DOHH2 (cell line): ENCODE data around the gene PDE9A.

Experiments used
- H3F3A ChIP-seq: fragments of 200-600 bp; sonication (generic), shearing (Covaris generic); 2 replicates; pipeline ENCODE4 v1.6.0; 2016; ENCODE audit warnings: antibody characterized with exemption, mild to moderate bottlenecking; ENCODE audit not compliant: control insufficient read depth, insufficient read depth
- H3K27ac ChIP-seq: fragments of 200-600 bp; sonication (generic); 2 replicates; pipeline ENCODE4 v1.5.1; 2014; ENCODE audit warnings: low read depth, mild to moderate bottlenecking, low read length, moderate library complexity
- H3K27me3 ChIP-seq: fragments of 200-600 bp; sonication (generic); 2 replicates; pipeline ENCODE4 v1.6.1; 2014; ENCODE audit warnings: mild to moderate bottlenecking, low read length, mixed read lengths; ENCODE audit not compliant: control insufficient read depth
- H3K36me3 ChIP-seq: fragments of 200-600 bp; sonication (generic); 2 replicates; pipeline ENCODE4 v1.6.1; 2014; ENCODE audit warnings: mild to moderate bottlenecking, low read length, moderate library complexity, mixed read lengths; ENCODE audit not compliant: control insufficient read depth
- H3K4me1 ChIP-seq: fragments of 200-600 bp; sonication (generic); 2 replicates; pipeline ENCODE4 v1.6.1; 2014; ENCODE audit warnings: mild to moderate bottlenecking, low read length, mixed read lengths; ENCODE audit not compliant: control insufficient read depth
- H3K4me2 ChIP-seq: fragments of 200-600 bp; sonication (generic); 2 replicates; pipeline ENCODE4 v1.6.0; 2014; ENCODE audit warnings: mild to moderate bottlenecking, low read length, moderate library complexity
- H3K4me3 ChIP-seq: fragments of 200-600 bp; sonication (generic); 2 replicates; pipeline ENCODE4 v1.5.1; 2014; ENCODE audit warnings: mild to moderate bottlenecking, low read length, mixed read lengths
- H3K79me2 ChIP-seq: fragments of 200-600 bp; sonication (generic); 2 replicates; pipeline ENCODE4 v1.6.1; 2014; ENCODE audit warnings: mild to moderate bottlenecking, low read length, mixed read lengths; ENCODE audit not compliant: control insufficient read depth
- H3K9me2 ChIP-seq: fragments of 200-600 bp; sonication (generic); replicated peaks from 2 replicates; pipeline ENCODE4 v1.6.1; 2014; ENCODE audit warnings: mild to moderate bottlenecking, low read length, mixed read lengths; ENCODE audit not compliant: control insufficient read depth
- H3K9me3 ChIP-seq: fragments of 200-600 bp; sonication (generic); 2 replicates; pipeline ENCODE4 v1.6.1; 2014; ENCODE audit warnings: antibody characterized with exemption, low read length, mixed read lengths; ENCODE audit not compliant: control insufficient read depth, insufficient read depth
- H4K20me1 ChIP-seq: fragments of 200-600 bp; sonication (generic); 2 replicates; pipeline ENCODE4 v1.6.0; 2014; ENCODE audit warnings: low read depth, mild to moderate bottlenecking, antibody characterized with exemption, low read length, moderate library complexity; ENCODE audit not compliant: control insufficient read depth, insufficient read depth
- EZH2phosphoT487 ChIP-seq: fragments of 200-600 bp; sonication (generic); IDR thresholded peaks from 2 replicates; pipeline ENCODE4 v1.6.1; 2017; ENCODE audit warnings: borderline replicate concordance, mild to moderate bottlenecking, antibody characterized with exemption, low read length, moderate library complexity, mixed read lengths
- TF ChIP-seq, protein P1 (sequence below): fragments of 200-600 bp; sonication (generic); IDR thresholded peaks from one replicate; pipeline ENCODE4 v1.5.1; 2014; ENCODE audit warnings: antibody characterized with exemption, mild to moderate bottlenecking, low read depth, low read length; ENCODE audit not compliant: poor library complexity, severe bottlenecking

Gene PDE9A

DNA sequence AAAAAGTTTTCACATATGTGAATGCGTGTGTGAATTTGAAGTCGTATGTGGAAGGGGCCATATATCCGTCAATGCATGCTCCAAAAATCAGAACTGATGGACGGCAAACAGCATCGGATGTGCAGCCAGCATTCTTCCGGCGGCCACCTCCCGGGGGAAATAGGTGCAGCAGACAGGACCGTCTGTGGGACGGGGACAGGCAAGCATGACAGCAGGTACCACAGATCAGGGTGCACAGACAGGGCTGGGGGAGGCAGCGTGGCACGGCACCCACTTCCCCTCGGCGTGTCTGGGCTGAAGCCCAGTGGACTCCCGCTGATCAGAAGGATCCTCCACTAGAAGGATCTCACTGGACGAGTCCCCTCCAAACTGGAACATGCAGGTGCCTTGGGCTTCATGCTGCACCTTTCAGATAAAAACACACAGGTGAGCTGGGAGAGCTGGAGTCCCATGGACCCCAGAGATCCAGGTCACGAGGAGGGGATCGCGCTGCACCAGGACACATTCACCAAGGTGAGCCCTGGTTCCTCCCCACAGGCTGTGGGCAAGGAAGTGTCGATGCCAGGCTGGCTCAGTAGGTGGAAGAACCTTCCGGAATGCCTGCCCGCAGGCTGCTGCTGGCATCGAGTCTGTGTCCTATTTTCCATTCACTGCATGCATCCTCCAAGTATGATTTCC, 25.3 kb downstream of the PDE9A start:
- no peak overlapping the region for H3K4me3 ChIP-seq
- peaks cover under 1% of the 10 kb centered on the region; the same call in 1 of the 2 replicates for H3K79me2 ChIP-seq
- H3K9me3 ChIP-seq: no peaks in the 10 kb centered on the region
- H3K4me2 ChIP-seq: no peak overlapping the region
- no peaks in the 10 kb centered on the region for H3K9me2 ChIP-seq
- no peaks in the 10 kb centered on the region for H3K36me3 ChIP-seq
- H3F3A ChIP-seq: no peaks in the 10 kb centered on the region
- H3K4me1 ChIP-seq: peaks cover 15% of the 10 kb centered on the region
- H3K27me3 ChIP-seq: no peaks in the 10 kb centered on the region
- TF ChIP-seq EZH2phosphoT487: no peak
- TF ChIP-seq, protein P1, sequence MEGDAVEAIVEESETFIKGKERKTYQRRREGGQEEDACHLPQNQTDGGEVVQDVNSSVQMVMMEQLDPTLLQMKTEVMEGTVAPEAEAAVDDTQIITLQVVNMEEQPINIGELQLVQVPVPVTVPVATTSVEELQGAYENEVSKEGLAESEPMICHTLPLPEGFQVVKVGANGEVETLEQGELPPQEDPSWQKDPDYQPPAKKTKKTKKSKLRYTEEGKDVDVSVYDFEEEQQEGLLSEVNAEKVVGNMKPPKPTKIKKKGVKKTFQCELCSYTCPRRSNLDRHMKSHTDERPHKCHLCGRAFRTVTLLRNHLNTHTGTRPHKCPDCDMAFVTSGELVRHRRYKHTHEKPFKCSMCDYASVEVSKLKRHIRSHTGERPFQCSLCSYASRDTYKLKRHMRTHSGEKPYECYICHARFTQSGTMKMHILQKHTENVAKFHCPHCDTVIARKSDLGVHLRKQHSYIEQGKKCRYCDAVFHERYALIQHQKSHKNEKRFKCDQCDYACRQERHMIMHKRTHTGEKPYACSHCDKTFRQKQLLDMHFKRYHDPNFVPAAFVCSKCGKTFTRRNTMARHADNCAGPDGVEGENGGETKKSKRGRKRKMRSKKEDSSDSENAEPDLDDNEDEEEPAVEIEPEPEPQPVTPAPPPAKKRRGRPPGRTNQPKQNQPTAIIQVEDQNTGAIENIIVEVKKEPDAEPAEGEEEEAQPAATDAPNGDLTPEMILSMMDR: no peak
- no peak overlapping the region for H3K27ac ChIP-seq
- 0 out of 2 replicates have a peak, but pooled peaks cover 9% of the 10 kb centered on the region for H4K20me1 ChIP-seq

DNA sequence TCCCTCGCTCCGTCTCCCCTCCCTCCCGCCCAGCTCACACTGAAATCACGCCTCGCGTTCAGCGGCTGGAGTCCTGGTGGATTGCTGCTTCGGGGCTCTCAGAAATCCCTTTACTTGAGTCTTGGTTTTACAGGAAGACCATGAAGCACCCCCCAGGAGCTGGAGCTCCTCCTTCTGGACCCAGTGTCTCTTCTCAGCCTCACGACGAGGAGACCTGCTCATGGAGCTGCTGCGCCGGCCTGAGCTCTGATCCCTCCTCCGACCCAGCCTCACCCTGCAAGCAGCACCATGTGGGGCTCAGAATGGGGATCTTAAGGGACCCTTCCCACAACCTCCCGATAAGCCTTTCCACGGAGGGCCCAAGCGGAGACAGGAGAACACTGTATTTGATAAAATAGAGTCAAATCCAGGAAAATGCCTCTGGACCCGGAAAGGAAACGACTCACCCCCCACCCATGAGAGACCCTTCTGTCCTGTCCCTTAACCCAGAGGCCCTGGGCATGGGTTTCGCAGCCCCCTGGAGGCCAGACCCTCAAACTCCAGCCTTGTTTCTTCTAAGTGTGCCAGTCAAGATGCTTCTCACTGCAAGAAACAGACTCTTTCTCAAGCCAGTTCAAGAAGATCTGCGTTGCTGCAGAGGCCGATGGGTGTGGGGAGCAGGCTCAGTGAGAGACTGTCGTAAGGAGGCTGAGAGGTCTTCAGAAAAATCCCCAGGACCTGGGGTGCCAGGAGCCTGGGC, 26.1 kb downstream of the PDE9A start:
- H3K36me3 ChIP-seq: no peaks in the 10 kb centered on the region
- H3K27ac ChIP-seq: no peak overlapping the region
- H3F3A ChIP-seq: no peaks in the 10 kb centered on the region
- 0 out of 2 replicates have a peak, but pooled peaks cover 11% of the 10 kb centered on the region for H4K20me1 ChIP-seq
- no peak overlapping the region for H3K4me2 ChIP-seq
- H3K79me2 ChIP-seq: no peaks in the 10 kb centered on the region; the same call in 1 of the 2 replicates
- H3K9me2 ChIP-seq: no peaks in the 10 kb centered on the region
- TF ChIP-seq, protein P1: peak; percentile 36
- no peak for TF ChIP-seq EZH2phosphoT487
- H3K9me3 ChIP-seq: no peaks in the 10 kb centered on the region
- no peaks in the 10 kb centered on the region for H3K27me3 ChIP-seq
- H3K4me1 ChIP-seq: peaks cover 22% of the 10 kb centered on the region
- H3K4me3 ChIP-seq: no peak overlapping the region

DNA sequence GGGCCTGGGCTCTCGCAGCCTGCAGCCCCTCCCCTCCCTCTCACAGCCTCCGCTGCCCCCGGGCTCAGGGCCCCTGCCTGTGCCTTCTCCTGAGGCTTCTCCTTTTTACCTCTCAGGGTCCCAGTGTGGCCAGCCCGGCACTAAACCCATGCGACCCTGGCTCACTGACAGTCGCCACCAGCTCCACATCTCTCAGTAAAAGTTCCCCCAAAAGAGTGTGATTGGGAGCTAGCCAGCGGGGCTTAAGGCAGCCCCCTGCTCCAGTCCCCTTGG, 26.6 kb downstream of the PDE9A start:
- H3K27me3 ChIP-seq: no peaks in the 10 kb centered on the region

More for the DNA sequence above, 26.6 kb downstream of the PDE9A start:
- TF ChIP-seq EZH2phosphoT487: no peak
- TF ChIP-seq, protein P1: no peak
- Histone ChIP-seq H4K20me1 (0 out of 2 replicates have a peak, but pooled peaks cover 11% of the 10 kb centered on the region), H3K79me2 (no peaks in the 10 kb centered on the region; the same call in 1 of the 2 replicates), H3K36me3 (no peaks in the 10 kb centered on the region), H3K27ac (no peak overlapping the region), H3K4me2 (no peak overlapping the region), H3K9me3 (no peaks in the 10 kb centered on the region), H3K4me1 (peaks cover 22% of the 10 kb centered on the region), H3K4me3 (no peak overlapping the region), H3F3A (no peaks in the 10 kb centered on the region), H3K9me2 (no peaks in the 10 kb centered on the region)
